Measurements from ENCODE around the gene PRKAR1B.

The PRKAR1B gene

GRCh38 chr7:518630-519483 lies 208.2 kb downstream of the PRKAR1B start:
- no peak for DNase-seq

GRCh38 chr7:517774-518629 lies 209.1 kb downstream of the PRKAR1B start:
- DNase-seq = no peak

GRCh38 chr7:516606-517456 lies 210.2 kb downstream of the PRKAR1B start:
- DNase-seq = no peak

- no peak for DNase-seq
These were observed 210.9 kb downstream of the PRKAR1B start for GRCh38 chr7:516216-516605.

GRCh38 chr7:515628-516027 lies 211.5 kb downstream of the PRKAR1B start:
- DNase-seq = no peak

GRCh38 chr7:514651-515598 lies 212.2 kb downstream of the PRKAR1B start:
- DNase-seq = no peak

GRCh38 chr7:514242-514641 lies 212.8 kb downstream of the PRKAR1B start:
- no peak for DNase-seq

GRCh38 chr7:513521-514166 lies 213.4 kb downstream of the PRKAR1B start:
- no peak for DNase-seq

GRCh38 chr7:512541-513311 lies 214.4 kb downstream of the PRKAR1B start:
- DNase-seq = no peak

GRCh38 chr7:512146-512510 lies 215.0 kb downstream of the PRKAR1B start:
- DNase-seq = no peak

GRCh38 chr7:511476-512145 lies 215.5 kb downstream of the PRKAR1B start:
- DNase-seq = no peak

- no peak for DNase-seq
These were observed 216.2 kb downstream of the PRKAR1B start for GRCh38 chr7:510782-511281.

GRCh38 chr7:510131-510481 lies 217.0 kb downstream of the PRKAR1B start:
- no peak for DNase-seq

GRCh38 chr7:509426-510130 lies 217.5 kb downstream of the PRKAR1B start:
- DNase-seq = no peak

GRCh38 chr7:508461-509170 lies 218.5 kb downstream of the PRKAR1B start:
- DNase-seq = no peak

GRCh38 chr7:507623-508300 lies 219.3 kb downstream of the PRKAR1B start:
- no peak for DNase-seq

- no peak for DNase-seq
These were observed 220.0 kb downstream of the PRKAR1B start for GRCh38 chr7:506921-507622.
